GM23248 (cell line): ENCODE results near the gene C20orf144.

Experiments used
- EZH2 ChIP-seq: fragments of 200-600 bp; sonication (generic); IDR thresholded peaks from 2 replicates; pipeline ENCODE4 v1.6.1; 2018; ENCODE audit warnings: antibody characterized with exemption, mild to moderate bottlenecking; ENCODE audit not compliant: insufficient read depth, poor library complexity, severe bottlenecking
- EZH2phosphoT487 ChIP-seq: fragments of 200-600 bp; sonication (generic); IDR thresholded peaks from 2 replicates; pipeline ENCODE4 v1.6.1; 2018; ENCODE audit warnings: antibody characterized with exemption, moderate library complexity, mild to moderate bottlenecking, low read depth; ENCODE audit not compliant: insufficient read depth

DNA sequence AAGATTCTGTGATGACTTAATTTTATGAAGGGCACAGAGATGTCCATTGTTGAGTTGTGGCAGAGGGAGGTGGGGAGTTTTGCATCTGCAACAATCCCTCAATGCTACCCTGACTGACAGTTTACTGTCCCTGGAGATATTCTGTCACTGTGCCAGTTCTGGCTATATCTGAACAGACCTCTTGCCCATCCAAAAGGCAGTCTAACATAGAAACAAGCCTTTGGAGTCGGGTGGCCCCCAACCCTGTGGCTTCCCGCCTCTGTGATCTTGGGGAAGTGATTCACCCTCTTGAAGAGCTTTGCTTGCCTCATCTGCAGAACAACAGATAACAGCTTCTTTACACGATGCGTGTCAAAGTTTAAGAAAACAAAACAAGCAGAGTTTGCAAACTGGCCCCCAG is 27.8 kb downstream of the C20orf144 start:
- TF ChIP-seq EZH2 (no peak), EZH2phosphoT487 (no peak)
